ENCODE measurements around the gene C1orf87. TPM values are rescaled to one million over a fixed set of nuclear protein-coding genes. Genes with fewer than 3 reads are reported as not detected.

C1orf87 gene
- total RNA-seq, 2 experiments from 2014 or later: not detected

DNA sequence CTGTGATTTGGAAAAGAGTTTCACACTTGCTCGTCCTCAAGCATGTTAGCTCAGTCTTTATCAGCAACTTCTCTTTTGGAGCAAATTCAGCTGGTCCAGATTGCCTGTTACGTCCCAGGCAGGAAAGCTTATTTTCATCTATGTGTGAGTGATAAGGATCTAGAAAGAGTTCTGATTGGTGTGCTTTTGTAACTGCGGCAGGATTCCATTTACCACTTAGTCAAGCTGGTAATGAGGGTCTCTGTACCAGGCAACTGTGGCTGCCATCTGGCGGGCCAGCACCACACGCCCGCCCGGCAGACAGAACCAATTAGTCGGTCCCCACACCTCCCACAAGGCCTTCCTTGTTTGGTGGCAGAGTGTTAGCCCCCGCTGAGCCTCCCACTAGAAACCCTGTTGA is 21.0 kb downstream of the C1orf87 start:
- ChIA-PET POLR2A (interaction anchor here (0.6 kb wide), 1 partner anchor 129 kb away, joined by 3 read pairs; no protein-coding TSS in a partner anchor), CTCF (no interaction called here)
- H3K36me3 Mint-ChIP-seq (ENCODE audit: low read depth): no peaks in the 10 kb centered on the region
- H3K4me1 Mint-ChIP-seq (ENCODE audit: low read depth): no peaks in the 10 kb centered on the region
- no peak for DNase-seq
- H3K4me3 Mint-ChIP-seq: no peak overlapping the region
- no peak overlapping the region for H3K27ac Mint-ChIP-seq
- intact Hi-C loops (cut with micrococcal nuclease): no loop called here
- peaks cover 10% of the 10 kb centered on the region for H3K9me3 Mint-ChIP-seq
- peaks cover 12% of the 10 kb centered on the region for H3K27me3 Mint-ChIP-seq
- ATAC-seq: no peak
- TF ChIP-seq, protein P1, sequence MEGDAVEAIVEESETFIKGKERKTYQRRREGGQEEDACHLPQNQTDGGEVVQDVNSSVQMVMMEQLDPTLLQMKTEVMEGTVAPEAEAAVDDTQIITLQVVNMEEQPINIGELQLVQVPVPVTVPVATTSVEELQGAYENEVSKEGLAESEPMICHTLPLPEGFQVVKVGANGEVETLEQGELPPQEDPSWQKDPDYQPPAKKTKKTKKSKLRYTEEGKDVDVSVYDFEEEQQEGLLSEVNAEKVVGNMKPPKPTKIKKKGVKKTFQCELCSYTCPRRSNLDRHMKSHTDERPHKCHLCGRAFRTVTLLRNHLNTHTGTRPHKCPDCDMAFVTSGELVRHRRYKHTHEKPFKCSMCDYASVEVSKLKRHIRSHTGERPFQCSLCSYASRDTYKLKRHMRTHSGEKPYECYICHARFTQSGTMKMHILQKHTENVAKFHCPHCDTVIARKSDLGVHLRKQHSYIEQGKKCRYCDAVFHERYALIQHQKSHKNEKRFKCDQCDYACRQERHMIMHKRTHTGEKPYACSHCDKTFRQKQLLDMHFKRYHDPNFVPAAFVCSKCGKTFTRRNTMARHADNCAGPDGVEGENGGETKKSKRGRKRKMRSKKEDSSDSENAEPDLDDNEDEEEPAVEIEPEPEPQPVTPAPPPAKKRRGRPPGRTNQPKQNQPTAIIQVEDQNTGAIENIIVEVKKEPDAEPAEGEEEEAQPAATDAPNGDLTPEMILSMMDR (IDR thresholded peaks at IDR 0.05): no peak

DNA sequence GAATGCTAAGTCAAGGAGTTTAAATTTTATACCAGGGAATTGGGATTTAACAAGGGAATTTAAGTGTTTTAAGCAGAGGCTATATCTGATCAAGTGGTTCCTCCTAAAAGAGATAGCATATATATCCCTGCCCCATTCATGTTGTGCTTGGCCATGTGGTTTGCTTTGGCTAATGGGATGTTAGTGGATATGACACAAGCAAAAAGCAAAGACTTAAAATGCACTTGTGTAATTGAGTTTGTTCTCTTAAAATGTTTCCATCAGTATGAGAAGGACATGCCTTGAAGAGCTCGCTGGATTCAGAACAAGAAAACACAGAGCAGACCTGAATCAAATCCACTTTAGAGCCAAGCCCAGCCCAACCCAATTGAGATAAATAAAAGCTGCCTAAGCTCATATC is 22.4 kb downstream of the C1orf87 start:
- H3K9me3 Mint-ChIP-seq: peaks cover 10% of the 10 kb centered on the region
- H3K36me3 Mint-ChIP-seq (ENCODE audit: low read depth): no peaks in the 10 kb centered on the region
- no peaks in the 10 kb centered on the region for H3K4me1 Mint-ChIP-seq (ENCODE audit: low read depth)
- H3K27me3 Mint-ChIP-seq: peaks cover 12% of the 10 kb centered on the region
- TF ChIP-seq, protein P1 (IDR thresholded peaks at IDR 0.05): no peak
- ATAC-seq (no peak), DNase-seq (no peak)
- H3K27ac Mint-ChIP-seq: no peak overlapping the region
- CTCF ChIA-PET: interaction anchor here (1.0 kb wide), 2 partner anchors 47 to 80 kb away, joined by 3 read pairs; no protein-coding TSS in a partner anchor
- POLR2A ChIA-PET: no interaction called here
- no peak overlapping the region for H3K4me3 Mint-ChIP-seq
- intact Hi-C loops (cut with micrococcal nuclease): no loop called here

DNA sequence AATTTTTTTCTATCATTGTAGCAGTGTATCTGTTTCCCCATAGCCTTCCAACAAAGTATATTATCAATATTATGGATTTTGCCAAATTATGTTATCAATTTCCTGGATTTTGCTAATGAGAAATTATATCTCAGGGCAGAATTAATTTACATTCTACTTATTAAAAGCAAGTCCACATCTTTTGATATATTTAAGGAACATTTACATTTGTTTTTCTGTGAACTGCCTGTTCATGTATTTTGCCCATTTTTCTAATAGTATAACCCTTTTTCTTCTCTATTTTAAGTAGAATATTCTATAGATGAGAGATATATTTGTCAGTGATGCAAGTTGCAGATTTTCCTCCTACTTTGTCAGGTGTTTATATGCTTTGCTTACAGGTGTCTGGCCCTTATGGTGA is 24.4 kb downstream of the C1orf87 start:
- Mint-ChIP-seq H3K36me3 (ENCODE audit: low read depth) (no peaks in the 10 kb centered on the region), H3K9me3 (peaks cover 10% of the 10 kb centered on the region), H3K27ac (no peak overlapping the region), H3K27me3 (peaks cover 8% of the 10 kb centered on the region), H3K4me3 (no peak overlapping the region), H3K4me1 (ENCODE audit: low read depth) (no peaks in the 10 kb centered on the region)
- no peak for ATAC-seq
- DNase-seq: no peak
- ChIA-PET CTCF (no interaction called here), POLR2A (no interaction called here)
- TF ChIP-seq, protein P1 (IDR thresholded peaks at IDR 0.05): no peak
- intact Hi-C loops (cut with micrococcal nuclease): no loop called here

DNA sequence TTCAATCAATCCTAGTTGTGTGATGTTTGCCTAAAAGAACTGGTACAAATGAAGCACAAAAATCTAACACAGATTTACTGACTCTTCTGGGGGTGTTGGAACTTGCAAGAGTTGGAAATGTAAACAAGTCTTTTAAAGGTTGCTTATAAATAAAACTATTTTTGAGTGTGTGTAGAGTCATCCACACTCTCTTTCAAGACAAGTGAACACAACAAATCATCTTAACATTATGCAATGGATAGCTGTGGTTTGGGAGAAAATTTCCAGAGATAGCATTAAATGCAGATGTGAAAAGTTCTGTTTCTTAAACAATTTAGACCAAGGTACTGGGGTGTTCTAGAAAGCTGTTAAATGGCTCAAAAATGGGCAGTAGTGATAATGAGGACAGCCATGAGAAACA is 28.7 kb downstream of the C1orf87 start:
- Mint-ChIP-seq H3K4me3 (no peak overlapping the region), H3K36me3 (ENCODE audit: low read depth) (no peaks in the 10 kb centered on the region), H3K9me3 (peaks cover 3% of the 10 kb centered on the region), H3K4me1 (ENCODE audit: low read depth) (no peaks in the 10 kb centered on the region), H3K27me3 (peaks cover 3% of the 10 kb centered on the region), H3K27ac (no peak overlapping the region)
- TF ChIP-seq, protein P1 (IDR thresholded peaks at IDR 0.05): no peak
- intact Hi-C loops (cut with micrococcal nuclease): no loop called here
- POLR2A ChIA-PET: no interaction called here
- CTCF ChIA-PET: no interaction called here
- no peak for ATAC-seq
- DNase-seq: no peak

DNA sequence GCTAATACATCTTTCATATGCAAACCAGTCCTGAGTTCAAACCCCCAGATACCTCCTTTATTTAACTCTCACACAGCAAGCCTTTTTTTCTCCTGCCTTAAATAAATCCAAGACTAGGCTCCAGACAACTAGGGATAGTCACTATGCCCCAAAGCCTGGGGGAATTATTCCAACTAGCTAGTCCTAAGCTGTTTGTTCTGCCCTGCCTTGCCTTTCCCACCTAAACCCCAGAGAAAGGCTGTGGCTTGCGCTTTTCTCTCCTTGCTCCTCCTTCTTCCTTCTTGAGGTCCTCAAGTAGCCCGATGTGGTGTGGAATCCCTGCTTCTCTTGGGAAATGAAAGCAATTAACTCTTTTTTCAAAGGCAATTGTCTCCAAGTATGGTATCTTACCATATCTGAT is 31.8 kb downstream of the C1orf87 start:
- Mint-ChIP-seq H3K27ac (no peak overlapping the region), H3K4me1 (ENCODE audit: low read depth) (no peaks in the 10 kb centered on the region)
- DNase-seq: no peak

More for the DNA sequence above, 31.8 kb downstream of the C1orf87 start:
- Mint-ChIP-seq H3K9me3 (no peaks in the 10 kb centered on the region), H3K4me3 (no peak overlapping the region), H3K36me3 (ENCODE audit: low read depth) (no peaks in the 10 kb centered on the region), H3K27me3 (no peaks in the 10 kb centered on the region)
- ChIA-PET POLR2A (no interaction called here), CTCF (no interaction called here)
- intact Hi-C loops (cut with micrococcal nuclease): no loop called here
- no peak for ATAC-seq
- TF ChIP-seq, protein P1 (IDR thresholded peaks at IDR 0.05): no peak

All from activated CD8-positive, alpha-beta T cell treated with anti-CD3 and anti-CD28 coated beads for 36 hours (primary cell).